Frontal cortex (tissue), 4 donors: ENCODE results near the gene AFF3. TPM values are rescaled to one million over a fixed set of nuclear protein-coding genes. Genes with fewer than 3 reads are reported as not detected.

Source experiments
- DNase-seq, 2 donors: peaks; one replicate each; pipeline ENCODE4 v3.0.0; 2012; ENCODE audit warnings: low spot score in 2 of 2
- FAIRE-seq: peaks from 2 replicates; lab custom pipeline; 2012; peaks lifted over from hg19 to GRCh38; lab: Jason Lieb, UNC
- total RNA-seq: library from RNA; depleted of rRNA; stranded (reverse); fragments of >200 nt; gene quantifications from one replicate; pipeline ENCODE4 v1.2.3, GENCODE V29; 2014
- donor health status: control.
- donor health status: control.
- donor health status: control.

The AFF3 gene
- total RNA-seq, 1 donor from 2014 or later: 56.7 TPM

DNA sequence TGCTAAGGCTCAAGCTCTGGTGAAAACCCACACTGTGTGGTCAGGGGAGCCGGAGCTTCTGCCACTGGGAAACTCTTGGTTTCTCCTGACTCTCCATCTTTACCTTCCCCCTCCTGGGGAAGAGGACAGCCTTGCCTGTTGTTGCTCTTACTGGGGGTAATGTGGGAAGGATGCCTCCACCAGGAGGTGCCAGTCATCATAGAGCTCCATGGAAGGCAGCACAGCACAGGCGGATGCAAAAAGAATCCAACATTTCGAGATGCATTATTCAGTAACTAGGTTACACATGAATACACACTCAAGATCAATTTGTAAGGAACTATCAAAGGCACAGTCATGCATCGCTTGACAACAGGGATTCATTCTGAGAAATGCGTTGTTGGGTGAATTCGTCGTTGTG, 322.6 kb downstream of the AFF3 start:
- DNase-seq: no peak
- no peak for FAIRE-seq

- DNase-seq (no peak), FAIRE-seq (no peak)
Measured at GRCh38 chr2:99818842-99819241, 323.5 kb downstream of the AFF3 start.

GRCh38 chr2:99816908-99817307, 325.5 kb downstream of the AFF3 start:
- FAIRE-seq (no peak), DNase-seq (no peak)

DNA sequence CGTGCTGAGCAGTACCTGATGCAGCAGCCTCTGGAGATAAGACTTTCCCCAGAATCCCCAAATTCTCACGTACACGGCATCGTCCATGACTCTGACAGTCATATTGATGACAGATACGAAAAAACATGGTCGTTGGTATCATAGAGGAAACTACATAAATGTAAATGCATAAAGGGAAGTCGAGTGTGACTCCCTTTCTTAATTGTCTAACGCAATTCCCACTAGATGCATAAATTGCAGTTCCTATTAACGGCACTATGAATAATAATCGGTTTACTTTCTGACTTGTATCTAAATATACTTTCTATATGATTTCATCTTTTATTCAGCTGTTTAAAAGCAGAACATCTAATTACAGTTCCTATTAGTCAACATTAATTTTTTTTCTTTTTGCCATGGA, 330.0 kb downstream of the AFF3 start:
- FAIRE-seq (no peak), DNase-seq (no peak)

DNA sequence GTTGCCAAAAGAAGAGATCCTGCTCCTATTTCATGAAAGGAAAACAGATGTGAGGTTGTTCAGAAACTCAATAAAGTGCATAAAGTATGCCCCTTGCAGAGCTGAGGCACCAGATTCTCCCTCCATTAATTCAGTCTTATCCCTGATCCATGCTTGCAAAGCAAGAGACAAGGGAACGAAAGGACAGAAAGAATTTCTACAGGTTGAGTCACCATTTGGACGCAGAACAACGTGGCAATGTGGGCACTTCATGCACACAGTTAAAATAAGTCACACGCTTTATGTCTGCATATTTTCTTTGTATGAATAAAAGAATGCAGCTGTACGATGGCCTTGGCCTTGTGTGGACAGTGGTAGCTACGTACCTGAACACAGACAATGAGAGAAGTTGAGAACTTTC, 330.8 kb downstream of the AFF3 start:
- FAIRE-seq: no peak

DNA sequence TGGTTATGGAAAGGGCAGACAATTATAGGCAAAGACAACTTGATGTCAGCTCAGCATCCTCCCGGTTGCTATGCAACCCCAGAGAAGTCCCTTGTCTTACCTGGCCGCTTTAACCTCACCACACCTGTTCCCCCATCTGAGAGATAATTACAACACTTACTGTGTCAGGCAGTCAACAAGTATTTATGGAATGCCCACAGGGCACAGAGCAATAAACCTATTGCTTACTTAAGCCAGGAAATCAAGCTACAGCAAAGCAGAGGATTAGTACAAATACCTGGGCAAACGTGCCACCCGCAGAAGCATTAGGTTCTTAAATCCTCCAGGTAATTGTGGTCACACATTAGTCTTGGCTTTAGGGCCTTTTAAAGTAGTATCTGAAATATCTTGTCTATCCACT, 332.2 kb downstream of the AFF3 start:
- DNase-seq (no peak), FAIRE-seq (no peak)

More for the DNA sequence above, 330.8 kb downstream of the AFF3 start:
- DNase-seq: no peak

DNA sequence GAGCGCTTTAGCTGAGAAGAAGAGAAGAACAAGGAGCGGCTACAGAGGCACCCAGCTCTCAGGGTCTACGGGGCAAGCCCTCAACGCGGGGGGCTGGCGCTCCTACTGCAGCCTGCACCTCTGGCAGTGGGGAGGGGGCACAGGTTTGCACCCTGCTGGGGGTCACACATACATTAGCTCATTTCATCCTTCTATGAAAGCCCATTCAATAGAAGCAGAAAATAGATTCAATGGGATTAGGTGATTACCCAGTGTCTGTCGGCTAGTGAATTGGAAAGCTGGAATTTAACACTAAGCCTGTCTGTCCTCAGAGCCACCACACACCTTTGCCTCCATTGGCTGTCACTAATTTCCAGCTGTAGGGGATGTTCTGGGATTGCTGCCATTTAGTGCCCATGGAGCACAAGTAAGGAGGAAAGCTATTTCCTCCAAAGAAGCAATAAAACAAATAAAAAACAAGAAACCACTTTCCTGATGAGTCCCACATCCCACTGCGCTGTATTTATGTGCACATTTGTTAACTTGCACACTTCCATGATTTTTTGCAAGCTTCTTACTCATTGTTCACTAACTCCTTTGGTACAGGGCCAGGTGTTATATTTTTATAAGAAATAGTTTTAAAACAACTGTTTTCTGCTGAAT, 333.0 kb downstream of the AFF3 start:
- FAIRE-seq: no peak
- DNase-seq: no peak

DNA sequence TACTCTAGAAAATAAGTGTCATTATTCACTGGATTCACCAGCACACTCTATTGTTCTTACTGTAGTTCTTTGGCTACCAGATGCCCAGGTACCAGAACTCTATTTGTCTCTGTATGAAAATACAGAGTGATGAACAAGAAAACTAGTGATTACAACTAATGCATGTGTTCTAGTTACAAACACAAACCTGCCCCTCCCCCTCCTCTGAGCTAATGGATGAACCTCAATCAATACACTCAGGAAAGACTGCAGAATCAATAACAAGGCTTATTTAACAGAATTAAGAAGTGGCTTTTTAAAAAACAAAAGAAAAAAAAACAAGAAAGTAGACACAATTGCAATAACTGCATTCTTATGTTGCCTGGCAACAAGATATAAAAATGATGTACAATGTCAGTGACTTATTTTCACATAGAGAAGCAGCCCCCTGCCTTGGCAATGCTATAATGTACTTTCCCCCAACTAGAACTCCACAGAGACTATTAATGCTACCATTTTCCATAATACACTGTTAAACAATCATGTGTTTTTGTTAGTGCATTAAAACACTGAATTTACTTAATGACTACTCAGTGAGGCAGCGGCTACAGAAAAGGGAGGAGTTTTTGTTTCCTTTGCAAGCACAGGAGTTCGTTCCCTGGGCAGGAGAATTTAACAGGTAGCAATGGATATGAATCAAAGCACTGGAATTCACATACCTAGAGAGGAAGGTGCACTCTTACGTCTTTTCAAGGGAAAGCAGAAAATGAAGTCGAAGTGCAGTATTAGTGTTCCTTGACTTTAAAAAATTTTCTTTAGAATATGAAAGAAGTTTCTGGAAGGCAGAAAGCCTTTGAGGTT, 333.8 kb downstream of the AFF3 start:
- FAIRE-seq: no peak
- no peak for DNase-seq

DNA sequence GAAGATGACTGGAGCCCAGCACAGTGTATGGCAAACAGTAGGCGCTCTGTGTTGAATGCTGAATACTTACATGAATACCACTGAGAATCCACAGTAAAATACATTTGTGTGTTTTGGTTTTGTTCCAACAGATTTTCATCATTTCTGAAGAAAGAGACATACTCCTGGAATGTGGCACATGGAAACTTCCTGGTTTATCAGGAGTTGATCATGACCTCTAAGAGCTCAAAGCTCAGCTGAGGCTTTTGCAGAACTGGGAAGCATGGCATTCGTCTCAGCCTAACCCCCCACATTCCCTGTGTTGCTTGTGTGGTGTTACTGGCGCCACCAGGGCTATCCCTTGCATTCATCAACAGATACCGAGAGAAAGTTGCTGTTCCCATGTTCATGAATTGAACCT, 335.6 kb downstream of the AFF3 start:
- DNase-seq: no peak
- no peak for FAIRE-seq

- no peak for FAIRE-seq
Measured at GRCh38 chr2:99805930-99806476, 336.4 kb downstream of the AFF3 start.

DNA sequence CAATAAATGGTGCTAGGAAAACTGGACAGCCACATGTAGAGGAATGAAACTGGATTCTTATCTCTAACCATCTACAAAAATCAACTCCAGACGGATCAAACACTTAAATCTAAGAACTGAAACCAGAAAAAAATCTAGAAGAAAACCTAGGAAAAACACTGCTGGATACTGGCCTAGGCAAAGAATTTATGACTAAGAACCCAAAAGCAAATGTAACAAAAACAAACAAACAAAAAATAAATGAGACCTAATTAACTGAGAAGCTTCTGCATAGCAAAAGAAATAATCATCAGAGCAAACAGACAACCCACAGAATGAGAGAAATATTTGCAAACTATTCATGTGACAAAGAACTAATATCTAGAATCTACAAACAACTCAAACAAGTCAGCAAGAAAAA, 338.5 kb downstream of the AFF3 start:
- DNase-seq (no peak), FAIRE-seq (no peak)

More at GRCh38 chr2:99805930-99806476, 336.4 kb downstream of the AFF3 start:
- no peak for DNase-seq

- no peak for DNase-seq
- FAIRE-seq: no peak
Measured at GRCh38 chr2:99802734-99803133, 339.7 kb downstream of the AFF3 start.

DNA sequence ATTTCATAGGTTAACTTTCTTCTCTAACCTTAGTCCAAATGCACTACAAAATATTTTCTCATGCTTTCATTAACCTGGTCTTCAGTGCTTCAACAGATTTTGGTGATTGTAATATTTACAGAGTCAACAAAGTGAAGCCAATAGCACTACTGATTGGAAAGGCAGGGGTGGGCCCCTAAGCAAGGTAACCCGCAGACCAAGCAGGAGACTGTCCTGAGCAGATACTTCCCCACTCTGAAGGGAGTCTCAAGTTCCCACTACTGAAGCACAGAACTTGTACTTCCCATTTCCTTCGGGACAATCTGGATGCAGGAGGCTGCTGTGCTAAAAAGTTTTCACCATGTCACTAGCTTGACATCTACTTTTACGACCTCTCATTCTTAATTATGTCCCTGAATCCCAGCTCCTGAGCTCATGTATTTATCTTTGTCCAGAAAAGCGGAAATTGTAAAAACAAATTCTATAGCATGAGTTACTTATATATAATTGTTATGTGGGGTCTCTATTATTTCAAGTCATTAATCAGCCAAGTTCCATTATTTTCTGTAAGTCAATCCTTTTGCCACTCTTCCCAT, 341.0 kb downstream of the AFF3 start:
- DNase-seq (no peak), FAIRE-seq (no peak)

DNA sequence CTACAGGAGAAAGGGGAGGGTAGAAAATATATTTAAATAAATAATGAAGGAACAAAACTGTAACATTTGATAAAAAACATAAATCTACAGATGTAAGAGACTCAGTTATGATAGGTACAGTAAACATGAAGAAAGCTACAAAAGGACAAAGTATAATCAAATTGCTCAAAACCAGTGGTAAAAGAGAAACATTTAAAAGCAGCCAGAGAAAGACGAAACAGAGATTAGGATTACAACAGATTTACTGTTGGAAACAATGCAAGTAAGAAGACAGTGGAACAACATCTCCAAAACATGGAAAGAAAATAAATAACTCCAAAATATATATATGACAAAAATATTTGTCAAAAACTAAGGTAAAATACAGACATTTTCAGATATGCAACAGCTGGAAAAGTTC, 344.9 kb downstream of the AFF3 start:
- FAIRE-seq (no peak), DNase-seq (no peak)

GRCh38 chr2:99794414-99794813, 348.0 kb downstream of the AFF3 start:
- FAIRE-seq (no peak), DNase-seq (no peak)

DNA sequence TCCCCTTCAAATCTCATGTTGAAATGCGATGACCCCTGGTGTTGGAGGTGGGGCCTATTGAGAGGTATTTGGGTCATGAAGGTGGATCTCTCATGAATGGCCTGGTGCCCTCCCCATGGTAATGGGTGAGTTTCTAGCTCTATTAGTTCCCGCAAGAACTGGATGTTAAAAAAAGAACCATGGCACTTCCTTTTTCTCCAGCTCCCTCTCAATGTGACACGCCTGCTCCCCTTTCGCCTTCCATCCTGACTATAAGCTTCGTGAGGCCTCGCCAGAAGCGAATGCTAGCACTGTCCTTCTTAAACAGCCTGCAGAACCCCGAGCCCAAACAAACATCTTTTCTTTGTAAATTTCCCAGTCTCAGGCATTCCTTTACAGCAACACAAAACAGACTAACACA, 349.4 kb downstream of the AFF3 start:
- FAIRE-seq: no peak
- no peak for DNase-seq

DNA sequence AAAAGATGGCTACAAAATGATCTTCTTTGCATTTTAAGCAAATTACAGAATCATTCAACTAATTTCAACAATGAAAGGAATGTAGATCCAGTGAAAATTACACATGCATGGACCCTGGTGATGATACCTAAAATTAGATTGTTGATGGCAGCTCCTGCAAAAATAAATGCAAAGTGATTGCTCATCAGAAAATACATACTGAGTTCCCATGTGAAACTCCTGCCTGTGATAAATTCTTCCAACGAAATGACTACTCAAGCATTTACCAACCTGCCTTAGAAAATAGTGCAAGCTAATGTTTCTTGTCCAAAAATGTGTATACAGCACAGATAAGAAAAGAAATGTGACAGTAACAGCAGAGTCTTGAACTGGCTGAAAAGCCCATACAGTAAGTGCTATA, 352.5 kb downstream of the AFF3 start:
- DNase-seq (no peak), FAIRE-seq (no peak)

GRCh38 chr2:99787769-99788382, 354.5 kb downstream of the AFF3 start:
- FAIRE-seq: no peak

DNA sequence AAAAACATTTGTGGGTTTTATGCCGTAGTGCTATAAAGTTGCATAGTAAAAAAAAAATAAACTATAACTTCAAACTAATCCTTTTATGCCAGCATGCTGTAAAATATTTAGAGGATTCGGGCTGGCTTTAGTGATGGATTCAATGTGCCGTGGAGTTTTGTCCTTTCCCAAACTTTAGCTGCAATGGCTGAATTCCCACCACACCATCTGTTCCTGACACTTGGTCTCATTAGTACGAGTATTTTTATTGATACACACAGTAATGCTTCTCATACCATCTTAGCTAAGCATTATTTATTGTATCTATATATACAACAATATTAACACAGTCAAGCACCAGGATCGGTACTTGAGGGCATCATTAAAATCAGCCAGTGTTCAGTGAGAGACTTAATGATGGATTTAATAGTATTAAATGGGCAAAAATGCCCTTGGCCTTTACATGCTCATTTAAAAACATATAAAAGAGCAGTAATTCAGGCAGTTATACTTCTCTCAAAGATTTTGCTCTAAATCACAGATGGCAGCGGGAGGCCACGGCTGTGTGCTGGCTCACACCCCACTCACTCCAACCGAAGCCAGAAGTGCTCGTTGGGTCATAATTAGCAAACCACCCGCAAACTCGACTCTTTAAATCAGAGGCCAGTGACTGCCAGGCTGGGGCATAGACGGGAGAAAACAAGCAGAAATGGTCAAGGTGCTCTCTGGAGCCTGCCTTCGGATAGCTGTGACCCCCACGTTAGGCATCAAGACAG, 355.6 kb downstream of the AFF3 start:
- DNase-seq (no peak), FAIRE-seq (no peak)

More at GRCh38 chr2:99787769-99788382, 354.5 kb downstream of the AFF3 start:
- DNase-seq: no peak

- FAIRE-seq: no peak
- DNase-seq: no peak
Measured at GRCh38 chr2:99784946-99785345, 357.4 kb downstream of the AFF3 start.
